Measurements from ENCODE around the gene VSTM4. TPM values are rescaled to one million over a fixed set of nuclear protein-coding genes. Genes with fewer than 3 reads are reported as not detected.

Gene VSTM4
- total and polyA plus RNA-seq, 4 donors, result 2.9 to 49.4 (median 7.2) TPM

GRCh38 chr10:48970654-48971053 is 144.7 kb downstream of the VSTM4 start:
- TF ChIP-seq, protein P1, sequence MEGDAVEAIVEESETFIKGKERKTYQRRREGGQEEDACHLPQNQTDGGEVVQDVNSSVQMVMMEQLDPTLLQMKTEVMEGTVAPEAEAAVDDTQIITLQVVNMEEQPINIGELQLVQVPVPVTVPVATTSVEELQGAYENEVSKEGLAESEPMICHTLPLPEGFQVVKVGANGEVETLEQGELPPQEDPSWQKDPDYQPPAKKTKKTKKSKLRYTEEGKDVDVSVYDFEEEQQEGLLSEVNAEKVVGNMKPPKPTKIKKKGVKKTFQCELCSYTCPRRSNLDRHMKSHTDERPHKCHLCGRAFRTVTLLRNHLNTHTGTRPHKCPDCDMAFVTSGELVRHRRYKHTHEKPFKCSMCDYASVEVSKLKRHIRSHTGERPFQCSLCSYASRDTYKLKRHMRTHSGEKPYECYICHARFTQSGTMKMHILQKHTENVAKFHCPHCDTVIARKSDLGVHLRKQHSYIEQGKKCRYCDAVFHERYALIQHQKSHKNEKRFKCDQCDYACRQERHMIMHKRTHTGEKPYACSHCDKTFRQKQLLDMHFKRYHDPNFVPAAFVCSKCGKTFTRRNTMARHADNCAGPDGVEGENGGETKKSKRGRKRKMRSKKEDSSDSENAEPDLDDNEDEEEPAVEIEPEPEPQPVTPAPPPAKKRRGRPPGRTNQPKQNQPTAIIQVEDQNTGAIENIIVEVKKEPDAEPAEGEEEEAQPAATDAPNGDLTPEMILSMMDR (IDR thresholded peaks at IDR 0.05; ENCODE audit: control extremely low read depth, extremely low read depth), result no peak
- Histone ChIP-seq H3K27me3 (ENCODE audit: control insufficient read depth in 3 of 3, insufficient read depth in 3 of 3, low read length in 2 of 3) (no peaks in the 10 kb centered on the region), H3K9ac (ENCODE audit: insufficient read depth in 1 of 2, low read length in 2 of 2) (no peak overlapping the region), H3K27ac (ENCODE audit: low read depth in 1 of 2, low read length in 1 of 2) (no peak overlapping the region), H3K4me3 (no peak overlapping the region), H3K9me3 (ENCODE audit: control insufficient read depth in 4 of 4, insufficient read depth in 3 of 4, low read length in 3 of 4) (no peaks in the 10 kb centered on the region), H3K36me3 (ENCODE audit: control insufficient read depth in 4 of 4, insufficient read depth in 4 of 4, low read length in 4 of 4) (peaks cover 0 to 1% (median 0%) of the 10 kb centered on the region in 4 donors), H3K4me1 (ENCODE audit: control insufficient read depth in 5 of 5, insufficient read depth in 5 of 5, low read length in 5 of 5) (no peaks in the 10 kb centered on the region)
- DNase-seq (no peak), ATAC-seq (ENCODE audit: insufficient read depth, low FRiP score) (no peak)
- WGBS, 2 donors, result 90 to 92% methylated on average over 4 of the region's 4 CpGs

DNA sequence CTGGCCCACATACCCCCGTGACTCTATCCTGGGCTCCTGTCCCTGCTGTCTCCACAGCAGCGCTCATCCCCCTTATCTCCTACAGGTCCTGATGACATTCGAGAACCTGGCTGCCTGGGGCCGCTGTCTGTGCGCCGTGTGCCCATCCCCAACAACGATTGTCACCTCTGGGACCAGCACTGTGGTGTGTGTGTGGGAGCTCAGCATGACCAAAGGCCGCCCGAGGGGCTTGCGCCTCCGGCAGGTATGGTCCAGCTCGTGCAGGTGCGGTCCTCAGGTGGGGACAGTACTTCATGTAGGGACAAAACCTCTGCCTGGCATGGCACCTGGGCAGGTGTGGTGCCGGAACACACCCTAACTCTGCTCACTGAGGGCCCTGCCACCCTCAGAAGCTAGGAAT is 145.3 kb downstream of the VSTM4 start:
- TF ChIP-seq, protein P1 (IDR thresholded peaks at IDR 0.05; ENCODE audit: control extremely low read depth, extremely low read depth), result no peak
- 93 to 97% methylated on average over 14 of the region's 14 CpGs for WGBS, 2 donors
- H3K4me1 ChIP-seq (ENCODE audit: control insufficient read depth in 5 of 5, insufficient read depth in 5 of 5, low read length in 5 of 5), result no peaks in the 10 kb centered on the region
- DNase-seq (no peak), ATAC-seq (ENCODE audit: insufficient read depth, low FRiP score) (no peak)
- H3K27me3 ChIP-seq (ENCODE audit: control insufficient read depth in 3 of 3, insufficient read depth in 3 of 3, low read length in 2 of 3), result no peaks in the 10 kb centered on the region
- H3K9me3 ChIP-seq (ENCODE audit: control insufficient read depth in 4 of 4, insufficient read depth in 3 of 4, low read length in 3 of 4), result no peaks in the 10 kb centered on the region
- H3K4me3 ChIP-seq, result no peak overlapping the region
- H3K27ac ChIP-seq (ENCODE audit: low read depth in 1 of 2, low read length in 1 of 2), result no peak overlapping the region
- peaks cover 0 to 1% (median 0%) of the 10 kb centered on the region in 4 donors for H3K36me3 ChIP-seq (ENCODE audit: control insufficient read depth in 4 of 4, insufficient read depth in 4 of 4, low read length in 4 of 4)
- no peak overlapping the region for H3K9ac ChIP-seq (ENCODE audit: insufficient read depth in 1 of 2, low read length in 2 of 2)

DNA sequence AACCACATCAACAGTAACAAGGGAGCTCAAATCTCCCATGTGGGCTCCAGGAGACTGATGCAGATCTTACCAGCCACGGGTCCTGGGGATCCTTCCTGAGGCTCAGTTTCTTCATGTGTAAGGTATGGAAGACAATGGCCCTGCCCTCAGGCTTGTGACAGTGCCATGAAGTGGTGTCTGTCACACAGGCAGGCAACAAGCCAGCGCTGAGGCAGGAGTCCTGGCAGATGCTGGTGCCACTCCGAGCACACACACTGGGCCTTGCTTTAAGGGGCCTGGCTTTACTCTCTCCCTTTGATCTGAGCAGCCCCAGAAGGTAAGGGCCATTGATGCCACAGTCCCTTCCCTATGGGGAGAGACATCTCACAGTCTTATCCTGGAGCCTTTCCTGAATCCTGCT is 147.3 kb downstream of the VSTM4 start:
- TF ChIP-seq, protein P1 (IDR thresholded peaks at IDR 0.05; ENCODE audit: control extremely low read depth, extremely low read depth), result no peak
- H3K9me3 ChIP-seq (ENCODE audit: control insufficient read depth in 4 of 4, insufficient read depth in 3 of 4, low read length in 3 of 4), result no peaks in the 10 kb centered on the region
- no peaks in the 10 kb centered on the region for H3K27me3 ChIP-seq (ENCODE audit: control insufficient read depth in 3 of 3, insufficient read depth in 3 of 3, low read length in 2 of 3)
- H3K4me1 ChIP-seq (ENCODE audit: control insufficient read depth in 5 of 5, insufficient read depth in 5 of 5, low read length in 5 of 5), result peaks cover 0 to 2% (median 0%) of the 10 kb centered on the region in 5 donors
- ATAC-seq (ENCODE audit: insufficient read depth, low FRiP score) (no peak), DNase-seq (no peak)
- H3K36me3 ChIP-seq (ENCODE audit: control insufficient read depth in 4 of 4, insufficient read depth in 4 of 4, low read length in 4 of 4), result peaks cover 0 to 1% (median 0%) of the 10 kb centered on the region in 4 donors
- WGBS, 2 donors, result 84 to 100% methylated on average over 3 of the region's 3 CpGs
- H3K9ac ChIP-seq (ENCODE audit: insufficient read depth in 1 of 2, low read length in 2 of 2), result no peak overlapping the region
- no peak overlapping the region for H3K27ac ChIP-seq (ENCODE audit: low read depth in 1 of 2, low read length in 1 of 2)
- H3K4me3 ChIP-seq, result no peak overlapping the region

DNA sequence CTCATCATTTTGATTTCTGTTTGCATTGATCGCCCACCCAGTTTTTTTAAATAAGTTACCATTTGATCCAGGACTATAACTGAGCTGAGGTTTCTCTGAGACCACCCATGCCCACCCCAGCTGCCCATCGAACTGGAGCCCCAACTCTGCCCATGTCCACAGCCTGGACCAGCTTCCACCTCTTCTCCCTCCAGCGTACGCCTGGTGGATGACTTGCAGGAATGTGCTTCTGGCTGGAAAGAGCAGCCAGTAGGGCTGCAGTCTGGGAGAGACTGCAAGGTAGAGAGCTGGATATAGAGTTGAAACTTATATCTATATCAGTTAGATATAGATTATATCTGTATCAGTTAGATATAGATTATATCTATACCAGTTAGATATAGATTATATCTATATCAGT is 149.9 kb downstream of the VSTM4 start:
- H3K9me3 ChIP-seq (ENCODE audit: control insufficient read depth in 4 of 4, insufficient read depth in 3 of 4, low read length in 3 of 4), result no peaks in the 10 kb centered on the region
- H3K27me3 ChIP-seq (ENCODE audit: control insufficient read depth in 3 of 3, insufficient read depth in 3 of 3, low read length in 2 of 3), result no peaks in the 10 kb centered on the region
- peaks cover 0 to 2% (median 0%) of the 10 kb centered on the region in 5 donors for H3K4me1 ChIP-seq (ENCODE audit: control insufficient read depth in 5 of 5, insufficient read depth in 5 of 5, low read length in 5 of 5)
- WGBS, 2 donors, result 92 to 94% methylated on average over 4 of the region's 4 CpGs
- no peak for DNase-seq
- no peak overlapping the region for H3K27ac ChIP-seq (ENCODE audit: low read depth in 1 of 2, low read length in 1 of 2)
- no peak overlapping the region for H3K4me3 ChIP-seq
- H3K36me3 ChIP-seq (ENCODE audit: control insufficient read depth in 4 of 4, insufficient read depth in 4 of 4, low read length in 4 of 4), result peaks cover 0 to 1% (median 0%) of the 10 kb centered on the region in 4 donors
- no peak overlapping the region for H3K9ac ChIP-seq (ENCODE audit: insufficient read depth in 1 of 2, low read length in 2 of 2)
- no peak for ATAC-seq (ENCODE audit: insufficient read depth, low FRiP score)
- TF ChIP-seq, protein P1 (IDR thresholded peaks at IDR 0.05; ENCODE audit: control extremely low read depth, extremely low read depth), result no peak
